ENCODE measurements around the gene MAOB. TPM values are rescaled to one million over a fixed set of nuclear protein-coding genes. Genes with fewer than 3 reads are reported as not detected.

Gene MAOB
- total and polyA plus RNA-seq, 2 donors (not counting 3 experiments of a cell fraction or from before 2014, with no cell fraction given) = not detected

DNA sequence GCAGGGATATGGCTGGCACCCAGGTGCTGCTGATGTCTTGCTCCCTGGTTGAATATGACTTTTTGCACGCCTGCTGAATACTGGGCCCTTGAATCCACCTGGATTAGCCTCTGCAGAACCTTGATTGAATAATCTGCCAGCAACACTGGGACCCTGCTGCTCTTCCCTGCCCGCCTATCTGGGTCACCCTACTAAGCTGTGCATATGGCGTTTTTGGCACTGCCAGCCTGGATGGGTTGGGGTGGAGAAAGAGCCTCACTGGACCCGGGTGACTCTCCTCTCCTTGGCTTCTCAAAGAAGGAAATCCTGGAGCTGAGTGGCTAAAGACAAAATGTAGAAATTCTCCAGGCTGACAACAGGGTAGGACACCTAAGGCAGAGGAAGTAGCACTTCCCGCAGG, 126.2 kb downstream of the MAOB start:
- BruUV-seq (replicated peaks) = no TSS peak
- Histone ChIP-seq H2AFZ (ENCODE audit: low read depth, low read length) (no peak overlapping the region), H3K9me3 (replicated peaks; ENCODE audit: control insufficient read depth, insufficient read depth, low read length) (no peaks in the 10 kb centered on the region), H3K4me3 (replicated peaks in 1 of 3; ENCODE audit: insufficient read depth in 1 of 3, low read depth in 1 of 3, low read length in 3 of 3) (no peak overlapping the region), H3K9ac (replicated peaks; ENCODE audit: extremely low read depth, insufficient read depth, low read length) (no peak overlapping the region), H3K4me1 (ENCODE audit: control insufficient read depth, extremely low read depth, insufficient read depth, low read length) (no peaks in the 10 kb centered on the region), H3K36me3 (ENCODE audit: control insufficient read depth in 2 of 2, extremely low read depth in 1 of 2, insufficient read depth in 2 of 2, low read length in 2 of 2) (no peaks in the 10 kb centered on the region), H3K79me2 (ENCODE audit: control insufficient read depth, insufficient read depth, low read length) (no peaks in the 10 kb centered on the region), H3K9me1 (replicated peaks; ENCODE audit: control insufficient read depth, extremely low read depth, insufficient read depth, low read length) (no peaks in the 10 kb centered on the region), H3K27ac (ENCODE audit: insufficient read depth, low read depth, low read length) (no peak overlapping the region), H4K20me1 (replicated peaks; ENCODE audit: control insufficient read depth, extremely low read depth, insufficient read depth, low read length) (no peaks in the 10 kb centered on the region), H3K4me2 (ENCODE audit: insufficient read depth, low read length) (no peak overlapping the region), H3K27me3 (ENCODE audit: control insufficient read depth in 2 of 2, insufficient read depth in 2 of 2, low read length in 2 of 2) (no peaks in the 10 kb centered on the region)
- POLR2A ChIA-PET = no interaction called here
- no peak for TF ChIP-seq JUN (IDR thresholded peaks at IDR 0.05; ENCODE audit: borderline replicate concordance, insufficient read depth, insufficient read length, low read depth)
- TF ChIP-seq GATA2 (IDR thresholded peaks at IDR 0.05; ENCODE audit: insufficient read depth, insufficient read length, low read depth, low read length) = no peak
- TF ChIP-seq, protein P1, sequence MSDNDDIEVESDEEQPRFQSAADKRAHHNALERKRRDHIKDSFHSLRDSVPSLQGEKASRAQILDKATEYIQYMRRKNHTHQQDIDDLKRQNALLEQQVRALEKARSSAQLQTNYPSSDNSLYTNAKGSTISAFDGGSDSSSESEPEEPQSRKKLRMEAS (IDR thresholded peaks at IDR 0.05; ENCODE audit: insufficient read depth, insufficient read length) = no peak
- TF ChIP-seq, protein P2, sequence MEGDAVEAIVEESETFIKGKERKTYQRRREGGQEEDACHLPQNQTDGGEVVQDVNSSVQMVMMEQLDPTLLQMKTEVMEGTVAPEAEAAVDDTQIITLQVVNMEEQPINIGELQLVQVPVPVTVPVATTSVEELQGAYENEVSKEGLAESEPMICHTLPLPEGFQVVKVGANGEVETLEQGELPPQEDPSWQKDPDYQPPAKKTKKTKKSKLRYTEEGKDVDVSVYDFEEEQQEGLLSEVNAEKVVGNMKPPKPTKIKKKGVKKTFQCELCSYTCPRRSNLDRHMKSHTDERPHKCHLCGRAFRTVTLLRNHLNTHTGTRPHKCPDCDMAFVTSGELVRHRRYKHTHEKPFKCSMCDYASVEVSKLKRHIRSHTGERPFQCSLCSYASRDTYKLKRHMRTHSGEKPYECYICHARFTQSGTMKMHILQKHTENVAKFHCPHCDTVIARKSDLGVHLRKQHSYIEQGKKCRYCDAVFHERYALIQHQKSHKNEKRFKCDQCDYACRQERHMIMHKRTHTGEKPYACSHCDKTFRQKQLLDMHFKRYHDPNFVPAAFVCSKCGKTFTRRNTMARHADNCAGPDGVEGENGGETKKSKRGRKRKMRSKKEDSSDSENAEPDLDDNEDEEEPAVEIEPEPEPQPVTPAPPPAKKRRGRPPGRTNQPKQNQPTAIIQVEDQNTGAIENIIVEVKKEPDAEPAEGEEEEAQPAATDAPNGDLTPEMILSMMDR (IDR thresholded peaks at IDR 0.05; ENCODE audit: extremely low read depth in 1 of 2, insufficient read depth in 1 of 2, low read depth in 1 of 2, low read length in 2 of 2) = no peak
- TF ChIP-seq EZH2 (IDR thresholded peaks at IDR 0.05; ENCODE audit: borderline replicate concordance, low read depth, low read length, severe bottlenecking) = no peak
- no peak for TF ChIP-seq MYC (IDR thresholded peaks at IDR 0.05; ENCODE audit: low read depth, low read length)
- no peak for TF ChIP-seq FOS (IDR thresholded peaks at IDR 0.05; ENCODE audit: borderline replicate concordance, insufficient read depth, low read length)
- TF ChIP-seq POLR2A (IDR thresholded peaks at IDR 0.05; ENCODE audit: low read depth, low read length) = no peak
- no peak for TF ChIP-seq POLR2AphosphoS5 (IDR thresholded peaks at IDR 0.05; ENCODE audit: insufficient read depth, low read depth, low read length)
- dilution Hi-C loops (cut with MboI; ENCODE audit: extremely low pct_ligation_motif_present, low sequenced_read_pairs) (no loop called here), intact Hi-C loops (cut with micrococcal nuclease) (no loop called here)
- FAIRE-seq = no peak
- CTCF ChIA-PET = no interaction called here
- no peak for DNase-seq (ENCODE audit: low read depth, low spot score)

Measured in endothelial cell of umbilical vein (primary cell).